A673 (cell line): Measurements from ENCODE around the gene PIK3R6.

Experiments
- CTCF ChIP-seq: fragments of 300-800, 200-600 bp; sonication (generic); conservative IDR thresholded peaks from 2 replicates; pipeline ENCODE4 v1.5.1; 2017; ENCODE audit warnings: low read depth, mild to moderate bottlenecking, antibody characterized with exemption, low read length, moderate library complexity, mixed read lengths
- EZH2 ChIP-seq: fragments of 200-600 bp; sonication (generic); IDR thresholded peaks from 2 replicates; pipeline ENCODE4 v1.6.1; 2017; ENCODE audit warnings: borderline replicate concordance, low read depth, mild to moderate bottlenecking, mixed read lengths, antibody characterized with exemption, low read length; ENCODE audit not compliant: poor library complexity, severe bottlenecking

- no peak for TF ChIP-seq CTCF
- no peak for TF ChIP-seq EZH2
These were observed 112.6 kb downstream of the PIK3R6 start for GRCh38 chr17:8754890-8755289.
